Measurements from ENCODE around the gene CEP63. TPM values are rescaled to one million over a fixed set of nuclear protein-coding genes. Genes with fewer than 3 reads are reported as not detected.

Gene CEP63
- total and polyA plus RNA-seq, 12 donors: 20.1 to 38.8 (median 30.8) TPM

DNA sequence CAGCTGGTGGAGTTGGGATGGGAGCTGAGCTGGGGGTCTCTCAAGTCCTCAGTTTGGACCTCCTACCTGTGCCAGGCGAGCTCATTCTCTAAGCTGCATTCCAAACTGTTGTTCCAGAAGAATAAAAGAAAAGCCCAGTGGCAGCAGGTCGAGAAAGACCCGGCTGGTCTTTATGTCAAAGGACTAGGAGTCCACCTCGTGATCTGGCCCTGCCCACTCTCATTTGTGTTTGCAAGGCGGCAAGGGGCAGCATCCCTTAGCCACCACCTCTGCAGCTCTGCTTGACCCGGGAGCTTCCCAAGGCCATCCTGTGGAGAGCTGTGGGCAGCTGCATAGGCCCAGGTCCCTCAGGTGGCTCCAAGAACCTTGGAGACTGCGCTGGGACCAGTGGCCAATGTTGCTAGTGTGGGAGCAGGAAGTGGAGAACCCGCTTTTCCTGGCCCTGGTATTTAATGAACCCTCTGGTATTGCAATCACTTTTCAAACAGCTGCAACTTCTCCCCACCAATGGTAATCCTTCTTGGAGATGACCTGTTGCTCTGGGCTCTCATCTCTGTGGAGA lies 134.1 kb downstream of the CEP63 start:
- Histone ChIP-seq H3K27me3 (no peaks in the 10 kb centered on the region), H3K27ac (no peak overlapping the region), H3K4me1 (peaks cover 0 to 11% (median 0%) of the 10 kb centered on the region in 9 donors), H3K9me3 (no peaks in the 10 kb centered on the region), H3K4me3 (no peak overlapping the region), H3K36me3 (peaks cover 0 to 4% (median 0%) of the 10 kb centered on the region in 9 donors)
- no peak for DNase-seq
- ATAC-seq: no peak
- TF ChIP-seq, protein P1, sequence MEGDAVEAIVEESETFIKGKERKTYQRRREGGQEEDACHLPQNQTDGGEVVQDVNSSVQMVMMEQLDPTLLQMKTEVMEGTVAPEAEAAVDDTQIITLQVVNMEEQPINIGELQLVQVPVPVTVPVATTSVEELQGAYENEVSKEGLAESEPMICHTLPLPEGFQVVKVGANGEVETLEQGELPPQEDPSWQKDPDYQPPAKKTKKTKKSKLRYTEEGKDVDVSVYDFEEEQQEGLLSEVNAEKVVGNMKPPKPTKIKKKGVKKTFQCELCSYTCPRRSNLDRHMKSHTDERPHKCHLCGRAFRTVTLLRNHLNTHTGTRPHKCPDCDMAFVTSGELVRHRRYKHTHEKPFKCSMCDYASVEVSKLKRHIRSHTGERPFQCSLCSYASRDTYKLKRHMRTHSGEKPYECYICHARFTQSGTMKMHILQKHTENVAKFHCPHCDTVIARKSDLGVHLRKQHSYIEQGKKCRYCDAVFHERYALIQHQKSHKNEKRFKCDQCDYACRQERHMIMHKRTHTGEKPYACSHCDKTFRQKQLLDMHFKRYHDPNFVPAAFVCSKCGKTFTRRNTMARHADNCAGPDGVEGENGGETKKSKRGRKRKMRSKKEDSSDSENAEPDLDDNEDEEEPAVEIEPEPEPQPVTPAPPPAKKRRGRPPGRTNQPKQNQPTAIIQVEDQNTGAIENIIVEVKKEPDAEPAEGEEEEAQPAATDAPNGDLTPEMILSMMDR (IDR thresholded peaks at IDR 0.05): no peak
- WGBS, 2 donors: 86 to 92% methylated on average over 8 of the region's 8 CpGs
- intact Hi-C loops (cut with DNase I): no loop called here

DNA sequence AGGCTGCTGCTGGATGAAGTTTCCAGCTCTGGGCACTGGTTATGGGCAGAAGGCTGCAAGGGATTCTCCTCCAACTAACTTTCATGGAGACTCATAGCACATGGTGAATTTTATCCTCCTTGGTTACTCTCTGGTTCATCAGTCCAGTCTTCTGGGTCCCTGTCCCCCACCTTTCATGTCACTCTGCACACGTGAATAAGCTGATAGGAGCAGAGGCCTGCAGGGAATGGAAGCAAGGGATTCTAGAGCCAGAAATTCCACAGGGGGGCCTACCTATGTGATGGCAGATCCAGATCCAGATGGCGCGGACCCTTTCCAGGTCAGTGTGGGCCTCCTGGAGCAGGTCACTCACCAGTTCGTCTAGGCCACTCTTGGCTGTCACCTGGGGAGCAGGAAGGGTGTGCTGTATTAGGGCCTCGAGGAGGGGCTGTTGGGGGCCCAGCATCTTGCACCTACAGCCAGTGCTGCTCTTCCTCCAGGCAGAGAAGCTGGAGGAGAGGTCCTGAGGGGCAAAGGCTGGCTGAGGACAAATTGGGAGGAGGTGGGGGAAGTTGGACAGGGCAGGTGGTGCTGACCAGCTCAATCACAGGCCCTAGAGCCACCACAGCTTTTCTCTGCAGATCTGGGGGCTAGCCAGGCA lies 134.7 kb downstream of the CEP63 start:
- H3K9me3 ChIP-seq: no peaks in the 10 kb centered on the region
- TF ChIP-seq, protein P1 (IDR thresholded peaks at IDR 0.05): no peak
- peaks cover 0 to 11% (median 0%) of the 10 kb centered on the region in 9 donors for H3K4me1 ChIP-seq
- peaks cover 0 to 4% (median 0%) of the 10 kb centered on the region in 9 donors for H3K36me3 ChIP-seq
- DNase-seq: no peak
- no peak overlapping the region for H3K27ac ChIP-seq
- WGBS, 2 donors: 82 to 87% methylated on average over 5 of the region's 5 CpGs
- intact Hi-C loops (cut with DNase I): no loop called here
- no peak for ATAC-seq
- H3K27me3 ChIP-seq: no peaks in the 10 kb centered on the region
- H3K4me3 ChIP-seq: no peak overlapping the region

DNA sequence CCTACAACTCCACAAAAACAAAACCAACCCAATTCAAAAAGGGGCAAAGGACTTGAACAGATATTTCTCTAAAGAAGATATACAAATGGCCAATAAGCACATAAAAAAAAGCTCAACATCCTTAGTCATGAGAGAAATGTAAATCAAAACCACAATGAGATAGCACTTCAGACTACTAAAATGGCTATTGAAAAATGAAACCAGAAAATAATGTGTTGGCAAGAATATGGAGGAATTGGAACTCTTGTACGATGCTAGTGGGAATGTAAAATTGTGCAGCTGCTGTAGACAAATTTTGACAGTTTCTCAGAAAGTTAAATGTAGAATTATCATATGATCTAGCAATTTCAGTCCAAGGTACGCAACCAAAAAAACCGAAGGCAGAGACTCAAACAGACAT lies 136.0 kb downstream of the CEP63 start:
- DNase-seq (no peak), ATAC-seq (no peak)
- WGBS, 2 donors: 72 to 77% methylated on average over 3 of the region's 3 CpGs
- H3K27me3 ChIP-seq: no peaks in the 10 kb centered on the region
- H3K4me1 ChIP-seq: peaks cover 0 to 11% (median 0%) of the 10 kb centered on the region in 9 donors
- TF ChIP-seq, protein P1 (IDR thresholded peaks at IDR 0.05): no peak
- H3K9me3 ChIP-seq: no peaks in the 10 kb centered on the region
- no peak overlapping the region for H3K27ac ChIP-seq
- H3K36me3 ChIP-seq: peaks cover 0 to 4% (median 0%) of the 10 kb centered on the region in 9 donors
- intact Hi-C loops (cut with DNase I): no loop called here
- no peak overlapping the region for H3K4me3 ChIP-seq

DNA sequence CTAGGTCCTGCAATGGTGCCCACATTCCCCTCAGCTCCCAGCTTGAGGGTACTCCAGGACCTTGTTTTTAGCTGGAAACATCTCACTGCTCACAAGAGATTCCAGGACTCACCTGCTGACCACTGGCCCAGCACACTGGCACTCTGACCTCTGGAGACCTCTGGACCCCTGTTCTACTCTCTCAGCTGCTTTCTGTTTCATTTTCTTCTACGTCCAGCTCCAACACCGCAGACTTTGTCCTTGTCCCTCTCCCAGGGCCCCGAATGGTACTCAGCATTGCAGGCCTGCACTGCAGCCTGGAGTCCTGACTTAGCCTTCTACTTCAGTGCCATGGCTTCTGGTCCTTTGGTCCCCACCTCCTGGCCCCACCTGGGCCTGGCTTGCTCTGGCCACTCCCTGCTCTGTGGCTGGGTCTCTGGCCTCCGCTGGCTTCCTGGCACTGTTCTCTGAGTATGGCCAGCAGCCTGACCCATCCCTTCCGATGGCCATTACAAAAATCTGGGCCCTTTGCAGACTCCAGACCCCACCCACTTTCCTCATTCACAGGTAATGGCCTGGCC lies 137.0 kb downstream of the CEP63 start:
- ATAC-seq (no peak), DNase-seq (no peak)
- no peaks in the 10 kb centered on the region for H3K9me3 ChIP-seq
- peaks cover 0 to 11% (median 0%) of the 10 kb centered on the region in 9 donors for H3K4me1 ChIP-seq
- TF ChIP-seq, protein P1 (IDR thresholded peaks at IDR 0.05): no peak
- peaks cover 0 to 4% (median 0%) of the 10 kb centered on the region in 9 donors for H3K36me3 ChIP-seq
- H3K27me3 ChIP-seq: no peaks in the 10 kb centered on the region
- WGBS, 2 donors: 84 to 89% methylated on average over 5 of the region's 5 CpGs
- no peak overlapping the region for H3K27ac ChIP-seq
- H3K4me3 ChIP-seq: no peak overlapping the region
- intact Hi-C loops (cut with DNase I): no loop called here

Data from heart right ventricle (tissue), 16 donors.